GM12878 (cell line): ENCODE measurements around the gene GATA3. TPM values are rescaled to one million over a fixed set of nuclear protein-coding genes. Genes with fewer than 3 reads are reported as not detected.

Experiments used
- ATAC-seq: fragments of 200-7000 bp; cut with Tn5 transposase; 3 replicates; pipeline ENCODE4 v1.9.1; 2020; ENCODE audit warnings: mild to moderate bottlenecking, moderate library complexity
- BruUV-seq: library from RNA; stranded (reverse); fragments of 400-500 nt; replicated peaks from 2 replicates; lab custom pipeline; 2021; lab: Mats Ljungman, UMichigan
- CTCF ChIA-PET: fragments of 300-600 bp; sonication (Branson Sonifier 250); formaldehyde crosslinking; extraction: SDS; loops from one replicate; lab custom pipeline; 2021; ENCODE audit warnings: inconsistent platforms; lab: Yijun Ruan, JAX
- POLR2A ChIA-PET: fragments of 350-600 bp; formaldehyde crosslinking; extraction: SDS; loops from one replicate; lab custom pipeline; 2021; ENCODE audit warnings: inconsistent platforms; lab: Charles Lee
- RAD21 ChIA-PET: fragments of 300-600 bp; sonication (Branson Sonifier 250); formaldehyde crosslinking; loops from one replicate; lab custom pipeline; 2023; ENCODE audit warnings: antibody characterized with exemption; ENCODE audit not compliant: unreplicated experiment; lab: Charles Lee
- SMC1A ChIA-PET: fragments of 300-600 bp; sonication (Branson Sonifier 250); formaldehyde crosslinking; loops from one replicate; lab custom pipeline; 2023; ENCODE audit not compliant: unreplicated experiment, uncharacterized antibody; lab: Charles Lee
- DNase-seq: peaks from one replicate; pipeline ENCODE4 v3.0.0-alpha.2; 2011; ENCODE audit warnings: low read depth, low spot score
- FAIRE-seq: peaks from 3 replicates; lab custom pipeline; 2011; peaks lifted over from hg19 to GRCh38; lab: Jason Lieb, UNC
- H2AFZ ChIP-seq: 2 replicates; pipeline ENCODE4 v1.6.0; 2011; ENCODE audit warnings: low read depth, low read length, control low read depth; ENCODE audit not compliant: control insufficient read depth
- H3K27ac ChIP-seq: 2 replicates; pipeline ENCODE4 v1.5.1; 2011; ENCODE audit warnings: control low read depth; ENCODE audit not compliant: control insufficient read depth, insufficient read depth
- H3K27me3 ChIP-seq, 2 experiments: replicated peaks in 1 of 2; 2 replicates each; pipeline versions ENCODE4 v1.6.0 to v1.6.1; 2011; ENCODE audit warnings: low read length in 1 of 2; ENCODE audit not compliant: control insufficient read depth in 2 of 2, insufficient read depth in 2 of 2
- H3K36me3 ChIP-seq, 2 experiments: 2 replicates each; pipeline ENCODE4 v1.5.1; 2011; ENCODE audit warnings: low read length in 1 of 2; ENCODE audit not compliant: control insufficient read depth in 2 of 2, insufficient read depth in 2 of 2
- H3K4me1 ChIP-seq: 2 replicates; pipeline ENCODE4 v1.6.1; 2011; ENCODE audit warnings: mild to moderate bottlenecking, low read length, moderate library complexity, mixed read lengths; ENCODE audit not compliant: control insufficient read depth, insufficient read depth
- H3K4me2 ChIP-seq: 2 replicates; pipeline ENCODE4 v1.6.0; 2011; ENCODE audit warnings: control low read depth; ENCODE audit not compliant: control insufficient read depth, insufficient read depth
- H3K4me3 ChIP-seq: fragments of 200-600 bp; sonication (generic); 2 replicates; pipeline ENCODE4 v1.5.1; 2016
- H3K79me2 ChIP-seq: 2 replicates; pipeline ENCODE4 v1.6.0; 2011; ENCODE audit warnings: low read length; ENCODE audit not compliant: control insufficient read depth, insufficient read depth
- H3K9ac ChIP-seq: 2 replicates; pipeline ENCODE4 v1.8.0; 2011; ENCODE audit warnings: low read length, control low read depth, mixed read lengths; ENCODE audit not compliant: control insufficient read depth, insufficient read depth
- H3K9me3 ChIP-seq: replicated peaks from 3 replicates; pipeline ENCODE4 v1.5.1; 2011; ENCODE audit warnings: mild to moderate bottlenecking, low read length; ENCODE audit not compliant: control insufficient read depth, insufficient read depth
- H4K20me1 ChIP-seq: 2 replicates; pipeline ENCODE4 v1.6.0; 2011; ENCODE audit not compliant: control insufficient read depth, insufficient read depth
- NR2C1 ChIP-seq: fragments of 450-650 bp; IDR thresholded peaks from 2 replicates; pipeline ENCODE4 v1.6.1; 2017; ENCODE audit warnings: antibody characterized with exemption, mild to moderate bottlenecking, moderate library complexity
- SREBF2 ChIP-seq: IDR thresholded peaks from 2 replicates; pipeline ENCODE4 v1.6.1; 2012; ENCODE audit warnings: mild to moderate bottlenecking, low read length
- TCF12 ChIP-seq: IDR thresholded peaks from 2 replicates; pipeline ENCODE4 v1.6.1; 2011; ENCODE audit warnings: low read depth, mild to moderate bottlenecking, low read length
- ZNF24 ChIP-seq: fragments of 450-650 bp; IDR thresholded peaks from 2 replicates; pipeline ENCODE4 v1.6.1; 2017; ENCODE audit warnings: antibody characterized with exemption, mild to moderate bottlenecking
- WGBS: methylation state at CpG from one replicate; pipeline ENCODE4 v1.1.6; 2016; ENCODE audit warnings: low lambda C conversion rate; ENCODE audit not compliant: insufficient replicate concordance, insufficient coverage; ENCODE audit errors: missing lambda C conversion rate; 5-methylcytosine and 5-hydroxymethylcytosine counted together
- in situ Hi-C: fragments of 300-500 bp; cut with MboI; formaldehyde crosslinking; loops from 9 replicates; pipeline ENCODE4 v1.14.3; 2018; ENCODE audit warnings: mixed read lengths
- intact Hi-C: fragments of 100-400 bp; cut with micrococcal nuclease; formaldehyde crosslinking; loops from one replicate; pipeline ENCODE4 v1.14.2; 2022; ENCODE audit not compliant: unreplicated experiment
- polyA plus RNA-seq, 11 experiments: library from polyadenylated mRNA; depleted of rRNA in 4 of 11; unstranded in 6 of 11; stranded (reverse) in 5 of 11; fragments of >200 nt; fragmentation: Nextera tagmentation in 4 of 11; fragmentation: Illumina TruSeq in 1 of 11; extraction: Ambion mirVana in 4 of 11; extraction: Trizol in 1 of 11; gene quantifications; 1 replicate in 1 of 11; 2 replicates in 10 of 11; pipeline versions ENCODE4 v1.2.1 to v1.2.3, GENCODE V29; 2011 to 2016; ENCODE audit warnings: inconsistent platforms in 2 of 11, missing spikeins in 2 of 11, low read depth in 1 of 11
- total RNA-seq, 4 experiments: library from RNA; depleted of rRNA in 3 of 4; stranded (reverse); fragments of >200 nt in 3 of 4; fragmentation: Illumina TruSeq in 1 of 4; extraction: Trizol in 1 of 4; gene quantifications; 2 replicates each; pipeline versions ENCODE4 v1.2.1 to v1.2.3, GENCODE V29; 2013 to 2021
- TF ChIP-seq, protein P1 (sequence below): fragments of 450-650 bp; IDR thresholded peaks from 2 replicates; pipeline ENCODE4 v1.6.1; 2017; ENCODE audit warnings: mild to moderate bottlenecking, moderate library complexity
- TF ChIP-seq, protein P2 (sequence below): fragments of 450-650 bp; conservative IDR thresholded peaks from 2 replicates; pipeline ENCODE4 v1.6.1; 2017; ENCODE audit warnings: mild to moderate bottlenecking, moderate library complexity

Gene GATA3
- total and polyA plus RNA-seq, 10 of the 15 experiments (the other 5 are each of a cell fraction or from before 2014, with no cell fraction given): 0.08 to 0.80 (median 0.29) TPM

DNA sequence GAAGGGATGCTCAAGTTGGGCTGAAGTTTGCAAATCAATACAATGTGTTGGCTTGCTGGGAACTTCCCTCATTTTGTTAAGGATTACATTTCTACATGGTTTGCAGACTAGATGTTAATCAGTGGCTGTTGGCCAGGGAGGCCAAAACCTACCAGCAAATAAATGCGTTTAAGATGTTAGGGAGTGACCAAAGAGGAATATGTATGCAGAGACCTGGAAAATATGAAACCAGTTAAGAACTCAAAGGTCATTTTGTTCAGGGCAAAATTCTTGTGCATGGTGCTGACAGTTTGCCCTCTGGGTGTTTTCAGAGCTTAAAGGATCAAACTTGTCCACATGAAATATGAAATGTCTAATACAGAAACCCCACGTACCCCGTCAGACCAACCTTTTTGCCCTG lies 30.3 kb downstream of the GATA3 start:
- DNase-seq: no peak
- POLR2A ChIA-PET: interaction anchor here (0.6 kb wide), 1 partner anchor 21 kb away, joined by 3 read pairs; no protein-coding TSS in a partner anchor
- in situ Hi-C loops: no loop called here

More for the DNA sequence above, 30.3 kb downstream of the GATA3 start:
- Histone ChIP-seq H3K79me2 (no peaks in the 10 kb centered on the region), H3K4me1 (peaks cover 5% of the 10 kb centered on the region; the same call in 1 of the 2 replicates), H3K9ac (no peak overlapping the region), H3K36me3 (no peaks in the 10 kb centered on the region), H3K9me3 (no peaks in the 10 kb centered on the region), H2AFZ (no peak overlapping the region), H3K27me3 (no peaks in the 10 kb centered on the region), H4K20me1 (no peaks in the 10 kb centered on the region), H3K4me2 (no peak overlapping the region), H3K4me3 (no peak overlapping the region), H3K27ac (no peak overlapping the region)
- TF ChIP-seq TCF12 (no peak), SREBF2 (no peak), ZNF24 (no peak), NR2C1 (no peak)
- TF ChIP-seq, protein P1, sequence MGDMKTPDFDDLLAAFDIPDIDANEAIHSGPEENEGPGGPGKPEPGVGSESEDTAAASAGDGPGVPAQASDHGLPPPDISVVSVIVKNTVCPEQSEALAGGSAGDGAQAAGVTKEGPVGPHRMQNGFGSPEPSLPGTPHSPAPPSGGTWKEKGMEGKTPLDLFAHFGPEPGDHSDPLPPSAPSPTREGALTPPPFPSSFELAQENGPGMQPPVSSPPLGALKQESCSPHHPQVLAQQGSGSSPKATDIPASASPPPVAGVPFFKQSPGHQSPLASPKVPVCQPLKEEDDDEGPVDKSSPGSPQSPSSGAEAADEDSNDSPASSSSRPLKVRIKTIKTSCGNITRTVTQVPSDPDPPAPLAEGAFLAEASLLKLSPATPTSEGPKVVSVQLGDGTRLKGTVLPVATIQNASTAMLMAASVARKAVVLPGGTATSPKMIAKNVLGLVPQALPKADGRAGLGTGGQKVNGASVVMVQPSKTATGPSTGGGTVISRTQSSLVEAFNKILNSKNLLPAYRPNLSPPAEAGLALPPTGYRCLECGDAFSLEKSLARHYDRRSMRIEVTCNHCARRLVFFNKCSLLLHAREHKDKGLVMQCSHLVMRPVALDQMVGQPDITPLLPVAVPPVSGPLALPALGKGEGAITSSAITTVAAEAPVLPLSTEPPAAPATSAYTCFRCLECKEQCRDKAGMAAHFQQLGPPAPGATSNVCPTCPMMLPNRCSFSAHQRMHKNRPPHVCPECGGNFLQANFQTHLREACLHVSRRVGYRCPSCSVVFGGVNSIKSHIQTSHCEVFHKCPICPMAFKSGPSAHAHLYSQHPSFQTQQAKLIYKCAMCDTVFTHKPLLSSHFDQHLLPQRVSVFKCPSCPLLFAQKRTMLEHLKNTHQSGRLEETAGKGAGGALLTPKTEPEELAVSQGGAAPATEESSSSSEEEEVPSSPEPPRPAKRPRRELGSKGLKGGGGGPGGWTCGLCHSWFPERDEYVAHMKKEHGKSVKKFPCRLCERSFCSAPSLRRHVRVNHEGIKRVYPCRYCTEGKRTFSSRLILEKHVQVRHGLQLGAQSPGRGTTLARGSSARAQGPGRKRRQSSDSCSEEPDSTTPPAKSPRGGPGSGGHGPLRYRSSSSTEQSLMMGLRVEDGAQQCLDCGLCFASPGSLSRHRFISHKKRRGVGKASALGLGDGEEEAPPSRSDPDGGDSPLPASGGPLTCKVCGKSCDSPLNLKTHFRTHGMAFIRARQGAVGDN: no peak
- TF ChIP-seq, protein P2, sequence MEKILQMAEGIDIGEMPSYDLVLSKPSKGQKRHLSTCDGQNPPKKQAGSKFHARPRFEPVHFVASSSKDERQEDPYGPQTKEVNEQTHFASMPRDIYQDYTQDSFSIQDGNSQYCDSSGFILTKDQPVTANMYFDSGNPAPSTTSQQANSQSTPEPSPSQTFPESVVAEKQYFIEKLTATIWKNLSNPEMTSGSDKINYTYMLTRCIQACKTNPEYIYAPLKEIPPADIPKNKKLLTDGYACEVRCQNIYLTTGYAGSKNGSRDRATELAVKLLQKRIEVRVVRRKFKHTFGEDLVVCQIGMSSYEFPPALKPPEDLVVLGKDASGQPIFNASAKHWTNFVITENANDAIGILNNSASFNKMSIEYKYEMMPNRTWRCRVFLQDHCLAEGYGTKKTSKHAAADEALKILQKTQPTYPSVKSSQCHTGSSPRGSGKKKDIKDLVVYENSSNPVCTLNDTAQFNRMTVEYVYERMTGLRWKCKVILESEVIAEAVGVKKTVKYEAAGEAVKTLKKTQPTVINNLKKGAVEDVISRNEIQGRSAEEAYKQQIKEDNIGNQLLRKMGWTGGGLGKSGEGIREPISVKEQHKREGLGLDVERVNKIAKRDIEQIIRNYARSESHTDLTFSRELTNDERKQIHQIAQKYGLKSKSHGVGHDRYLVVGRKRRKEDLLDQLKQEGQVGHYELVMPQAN: no peak
- ChIA-PET SMC1A (interaction anchor here (0.6 to 1.1 kb wide), 3 partner anchors 14 to 1226 kb away, joined by 3 to 7 read pairs (median 3); no protein-coding TSS in a partner anchor), CTCF (no interaction called here), RAD21 (no interaction called here)
- no peak for FAIRE-seq
- no peak for ATAC-seq
- BruUV-seq: no TSS peak
- WGBS: 15% methylated on average over 3 of the region's 3 CpGs
- intact Hi-C loops: no loop called here
